OCI-LY3 (cell line): ENCODE data around the gene BACH1.

ENCODE experiments used
- CTCF ChIP-seq: fragments of 200-600, 300-600 bp; sonication (generic); IDR thresholded peaks from 2 replicates; pipeline ENCODE4 v1.5.1; 2014; ENCODE audit warnings: antibody characterized with exemption, low read length, low read depth
- EZH2phosphoT487 ChIP-seq: fragments of 200-600 bp; shearing (Covaris generic); IDR thresholded peaks from 2 replicates; pipeline ENCODE4 v1.6.1; 2018; ENCODE audit warnings: antibody characterized with exemption, mixed run types, low read depth

- TF ChIP-seq CTCF (no peak), EZH2phosphoT487 (no peak)
These were observed 6.8 kb downstream of the BACH1 start for GRCh38 chr21:29305561-29305960.
